Activated naive CD4-positive, alpha-beta T cell treated with anti-CD3 and anti-CD28 coated beads for 36 hours (primary cell): ENCODE measurements around the gene DCDC1. TPM values are rescaled to one million over a fixed set of nuclear protein-coding genes. Genes with fewer than 3 reads are reported as not detected.

Experiments
- CTCF ChIA-PET: fragments of 350-600 bp; sonication (Branson Sonifier 250); formaldehyde crosslinking; loops from one replicate; lab custom pipeline; 2021; ENCODE audit warnings: antibody characterized with exemption; lab: Charles Lee
- DNase-seq: peaks from one replicate; pipeline ENCODE4 v3.0.0-alpha.2; 2020
- H3K27ac Mint-ChIP-seq: one replicate; pipeline ENCODE4 v1.8.0; 2021; ENCODE audit warnings: mild to moderate bottlenecking, mixed read lengths
- H3K27me3 Mint-ChIP-seq: one replicate; pipeline ENCODE4 v1.8.0; 2021; ENCODE audit warnings: low read depth, mixed read lengths
- H3K36me3 Mint-ChIP-seq: one replicate; pipeline ENCODE4 v1.8.0; 2021; ENCODE audit warnings: low read depth, mixed read lengths
- H3K4me1 Mint-ChIP-seq: one replicate; pipeline ENCODE4 v1.8.0; 2021; ENCODE audit warnings: low read depth, mixed read lengths
- H3K4me3 Mint-ChIP-seq: one replicate; pipeline ENCODE4 v1.8.0; 2021; ENCODE audit warnings: mild to moderate bottlenecking, moderate library complexity, mixed read lengths
- H3K9me3 Mint-ChIP-seq: one replicate; pipeline ENCODE4 v1.8.0; 2021; ENCODE audit warnings: mixed read lengths
- intact Hi-C: fragments of 100-400 bp; cut with micrococcal nuclease; formaldehyde crosslinking; loops from one replicate; pipeline ENCODE4 v1.15.1; 2023
- total RNA-seq, 2 experiments: library from RNA; stranded (reverse); gene quantifications; one replicate each; pipeline ENCODE4 v1.2.3, GENCODE V29; 2021

DCDC1 gene
- under 1 TPM in 1 of 2 experiments, not detected in 1; 0.25 TPM for total RNA-seq

- CTCF ChIA-PET = interaction anchor here (0.6 to 0.7 kb wide), 2 partner anchors 124 to 635 kb away, joined by 3 to 4 read pairs; no protein-coding TSS in a partner anchor
- H3K27ac Mint-ChIP-seq = peak within 1 kb of the TSS; percentile 91
- peak within 1 kb of the TSS; percentile 99 for H3K4me3 Mint-ChIP-seq
- intact Hi-C loops = loop anchor here (1.0 to 5.0 kb wide), 5 partner anchors 140 to 1213 kb away; partner anchors contain the start of genes EIF3M, ELP4, IMMP1L and PAX6
- peaks cover 55% of the 10 kb centered on the region for H3K4me1 Mint-ChIP-seq
- H3K36me3 Mint-ChIP-seq = peaks cover 9% of the 10 kb centered on the region
- H3K27me3 Mint-ChIP-seq = no peaks in the 10 kb centered on the region
- DNase-seq = peak; percentile 95
- H3K9me3 Mint-ChIP-seq = no peaks in the 10 kb centered on the region
Measured at GRCh38 chr11:31369348-31370329, at the start of gene DCDC1, which contains the start of gene DNAJC24. Gene DCDC1 (minus strand): TSS chr11:31369739. CDS start chr11:31328280, 41,459 bp downstream. Gene DNAJC24 (plus strand): TSS chr11:31369860. CDS start chr11:31370749, 889 bp downstream.

GRCh38 chr11:31419138-31419537, 49.6 kb upstream of the DCDC1 start:
- no peak for DNase-seq
- H3K27me3 Mint-ChIP-seq = no peaks in the 10 kb centered on the region
- CTCF ChIA-PET = no interaction called here
- H3K36me3 Mint-ChIP-seq = peaks cover 4% of the 10 kb centered on the region
- H3K27ac Mint-ChIP-seq = no peak overlapping the region
- intact Hi-C loops = no loop called here
- H3K4me1 Mint-ChIP-seq = no peaks in the 10 kb centered on the region
- no peaks in the 10 kb centered on the region for H3K9me3 Mint-ChIP-seq
- no peak overlapping the region for H3K4me3 Mint-ChIP-seq

GRCh38 chr11:31417816-31418215, 48.3 kb upstream of the DCDC1 start:
- Mint-ChIP-seq H3K27ac (no peak overlapping the region), H3K4me3 (no peak overlapping the region), H3K36me3 (peaks cover 4% of the 10 kb centered on the region), H3K4me1 (no peaks in the 10 kb centered on the region), H3K9me3 (no peaks in the 10 kb centered on the region), H3K27me3 (no peaks in the 10 kb centered on the region)
- CTCF ChIA-PET = interaction anchor here (1.5 kb wide), 1 partner anchor 14 kb away, joined by 4 read pairs; no protein-coding TSS in a partner anchor
- intact Hi-C loops = no loop called here
- DNase-seq = no peak

GRCh38 chr11:31417357-31417756, 47.8 kb upstream of the DCDC1 start:
- Mint-ChIP-seq H3K27me3 (no peaks in the 10 kb centered on the region), H3K36me3 (peaks cover 4% of the 10 kb centered on the region), H3K4me3 (no peak overlapping the region), H3K9me3 (no peaks in the 10 kb centered on the region), H3K4me1 (no peaks in the 10 kb centered on the region), H3K27ac (no peak overlapping the region)
- DNase-seq = no peak
- CTCF ChIA-PET = interaction anchor here (1.5 kb wide), 1 partner anchor 13 kb away, joined by 4 read pairs; no protein-coding TSS in a partner anchor
- intact Hi-C loops = no loop called here

- intact Hi-C loops = no loop called here
- Mint-ChIP-seq H3K36me3 (peaks cover 12% of the 10 kb centered on the region), H3K27ac (no peak overlapping the region), H3K4me1 (no peaks in the 10 kb centered on the region), H3K4me3 (no peak overlapping the region), H3K9me3 (no peaks in the 10 kb centered on the region), H3K27me3 (no peaks in the 10 kb centered on the region)
- no peak for DNase-seq
- CTCF ChIA-PET = no interaction called here
Measured at GRCh38 chr11:31415435-31415834, 45.9 kb upstream of the DCDC1 start.

- Mint-ChIP-seq H3K36me3 (peaks cover 15% of the 10 kb centered on the region), H3K27ac (no peak overlapping the region), H3K4me1 (peaks cover 2% of the 10 kb centered on the region), H3K4me3 (no peak overlapping the region), H3K27me3 (no peaks in the 10 kb centered on the region), H3K9me3 (no peaks in the 10 kb centered on the region)
- no peak for DNase-seq
- CTCF ChIA-PET = interaction anchor here (1.0 kb wide), 1 partner anchor 447 kb away, joined by 3 read pairs; no protein-coding TSS in a partner anchor
- intact Hi-C loops = no loop called here
Measured at GRCh38 chr11:31414338-31414737, 44.8 kb upstream of the DCDC1 start.

GRCh38 chr11:31412946-31413345, 43.4 kb upstream of the DCDC1 start:
- Mint-ChIP-seq H3K36me3 (peaks cover 18% of the 10 kb centered on the region), H3K4me3 (no peak overlapping the region), H3K4me1 (peaks cover 8% of the 10 kb centered on the region), H3K9me3 (no peaks in the 10 kb centered on the region), H3K27ac (no peak overlapping the region), H3K27me3 (no peaks in the 10 kb centered on the region)
- intact Hi-C loops = no loop called here
- CTCF ChIA-PET = no interaction called here
- DNase-seq = no peak

- intact Hi-C loops = no loop called here
- H3K4me1 Mint-ChIP-seq = peaks cover 8% of the 10 kb centered on the region
- CTCF ChIA-PET = no interaction called here
- DNase-seq = peak; percentile 13
- no peak overlapping the region for H3K4me3 Mint-ChIP-seq
- no peaks in the 10 kb centered on the region for H3K9me3 Mint-ChIP-seq
- peaks cover 16% of the 10 kb centered on the region for H3K36me3 Mint-ChIP-seq
- no peak overlapping the region for H3K27ac Mint-ChIP-seq
- no peaks in the 10 kb centered on the region for H3K27me3 Mint-ChIP-seq
Measured at GRCh38 chr11:31408201-31408600, 38.7 kb upstream of the DCDC1 start.

GRCh38 chr11:31404614-31405013, 35.1 kb upstream of the DCDC1 start:
- H3K27me3 Mint-ChIP-seq = no peaks in the 10 kb centered on the region
- intact Hi-C loops = no loop called here
- H3K4me1 Mint-ChIP-seq = peaks cover 8% of the 10 kb centered on the region
- H3K36me3 Mint-ChIP-seq = peaks cover 16% of the 10 kb centered on the region
- DNase-seq = no peak
- H3K27ac Mint-ChIP-seq = no peak overlapping the region
- CTCF ChIA-PET = interaction anchor here (0.6 to 1.3 kb wide), 3 partner anchors 13 to 1436 kb away, joined by 3 to 4 read pairs (median 4); no protein-coding TSS in a partner anchor
- H3K9me3 Mint-ChIP-seq = peaks cover 4% of the 10 kb centered on the region
- no peak overlapping the region for H3K4me3 Mint-ChIP-seq

- Mint-ChIP-seq H3K4me1 (no peaks in the 10 kb centered on the region), H3K27ac (no peak overlapping the region), H3K4me3 (no peak overlapping the region), H3K27me3 (no peaks in the 10 kb centered on the region), H3K36me3 (peaks cover 19% of the 10 kb centered on the region), H3K9me3 (peaks cover 4% of the 10 kb centered on the region)
- CTCF ChIA-PET = interaction anchor here (0.6 to 1.6 kb wide), 7 partner anchors 9 to 561 kb away, joined by 3 to 10 read pairs (median 4); no protein-coding TSS in a partner anchor
- intact Hi-C loops = loop anchor here (1.0 to 10.0 kb wide), 6 partner anchors 163 to 779 kb away; no protein-coding TSS in a partner anchor
- no peak for DNase-seq
Measured at GRCh38 chr11:31397239-31397834, 27.8 kb upstream of the DCDC1 start.

- H3K9me3 Mint-ChIP-seq = peaks cover 2% of the 10 kb centered on the region
- intact Hi-C loops = no loop called here
- H3K4me1 Mint-ChIP-seq = peaks cover 2% of the 10 kb centered on the region
- no peak overlapping the region for H3K27ac Mint-ChIP-seq
- no peaks in the 10 kb centered on the region for H3K27me3 Mint-ChIP-seq
- H3K4me3 Mint-ChIP-seq = no peak overlapping the region
- H3K36me3 Mint-ChIP-seq = peaks cover 13% of the 10 kb centered on the region
- no peak for DNase-seq
- CTCF ChIA-PET = no interaction called here
Measured at GRCh38 chr11:31387379-31387778, 17.8 kb upstream of the DCDC1 start.

GRCh38 chr11:31383116-31383515, 13.6 kb upstream of the DCDC1 start:
- peaks cover 4% of the 10 kb centered on the region for H3K4me1 Mint-ChIP-seq
- CTCF ChIA-PET = no interaction called here
- no peaks in the 10 kb centered on the region for H3K27me3 Mint-ChIP-seq
- no peaks in the 10 kb centered on the region for H3K9me3 Mint-ChIP-seq
- peaks cover 5% of the 10 kb centered on the region for H3K36me3 Mint-ChIP-seq
- DNase-seq = no peak
- no peak overlapping the region for H3K4me3 Mint-ChIP-seq
- H3K27ac Mint-ChIP-seq = no peak overlapping the region
- intact Hi-C loops = no loop called here
